Tongue (tissue), 2 donors: ENCODE measurements around the gene SLC25A21. TPM values are rescaled to one million over a fixed set of nuclear protein-coding genes. Genes with fewer than 3 reads are reported as not detected.
A peak's percentile ranks its signal among the peaks of the same experiment; 100 is the strongest.
"Not testable (repeated sequence)": the region's sequence is repeated elsewhere in the genome, so short reads cannot be mapped to it uniquely, and the experiment has no call there.

Experiments used
- DNase-seq: peaks from one replicate; pipeline ENCODE4 v3.0.0-alpha.2; 2015
- total RNA-seq: library from RNA; depleted of rRNA; stranded (reverse); fragments of >200 nt; gene quantifications from one replicate; pipeline ENCODE4 v1.2.3, GENCODE V29; 2014

SLC25A21 gene
- total RNA-seq, 1 donor from 2014 or later, result 1.3 TPM

- DNase-seq, result no peak
Observed at GRCh38 chr14:36986407-36986806, 186.0 kb downstream of the SLC25A21 start.

GRCh38 chr14:36981832-36982529, 190.4 kb downstream of the SLC25A21 start:
- no peak for DNase-seq

GRCh38 chr14:36980413-36980812, 192.0 kb downstream of the SLC25A21 start:
- DNase-seq, result not testable (repeated sequence)

- DNase-seq, result no peak
Observed at GRCh38 chr14:36979863-36980262, 192.5 kb downstream of the SLC25A21 start.

- no peak for DNase-seq
Observed at GRCh38 chr14:36976571-36977023, 195.8 kb downstream of the SLC25A21 start.

- peak; percentile 20 for DNase-seq
Observed at GRCh38 chr14:36975834-36976233, 196.6 kb downstream of the SLC25A21 start.

- no peak for DNase-seq
Observed at GRCh38 chr14:36974985-36975384, 197.4 kb downstream of the SLC25A21 start.

- peak; percentile 31 for DNase-seq
Observed at GRCh38 chr14:36973806-36974442, 198.5 kb downstream of the SLC25A21 start.

GRCh38 chr14:36971263-36971855, 201.0 kb downstream of the SLC25A21 start:
- no peak for DNase-seq

- peak; percentile 14 for DNase-seq
Observed at GRCh38 chr14:36967892-36968555, 204.4 kb downstream of the SLC25A21 start.

- no peak for DNase-seq
Observed at GRCh38 chr14:36955967-36956366, 216.4 kb downstream of the SLC25A21 start.

GRCh38 chr14:36955376-36955775, 217.0 kb downstream of the SLC25A21 start:
- DNase-seq, result no peak

GRCh38 chr14:36952689-36953088, 219.7 kb downstream of the SLC25A21 start:
- DNase-seq, result no peak

- DNase-seq, result no peak
Observed at GRCh38 chr14:36951380-36951911, 221.0 kb downstream of the SLC25A21 start.

GRCh38 chr14:36950812-36951211, 221.6 kb downstream of the SLC25A21 start:
- DNase-seq, result no peak

GRCh38 chr14:36949371-36949770, 223.0 kb downstream of the SLC25A21 start:
- DNase-seq, result no peak

GRCh38 chr14:36948157-36948859, 224.1 kb downstream of the SLC25A21 start:
- DNase-seq, result no peak

- DNase-seq, result no peak
Observed at GRCh38 chr14:36947362-36947761, 225.0 kb downstream of the SLC25A21 start.

GRCh38 chr14:36946872-36947271, 225.5 kb downstream of the SLC25A21 start:
- DNase-seq, result no peak

GRCh38 chr14:36944307-36945010, 227.9 kb downstream of the SLC25A21 start:
- DNase-seq, result no peak

GRCh38 chr14:36942522-36943245, 229.7 kb downstream of the SLC25A21 start:
- no peak for DNase-seq
